NCI-H446 (cell line): ENCODE results near the gene CDH26.
"Not testable (repeated sequence)": the region's sequence is repeated elsewhere in the genome, so short reads cannot be mapped to it uniquely, and the experiment has no call there.

Source experiments
- DNase-seq, 2 experiments: peaks; one replicate each; lab custom pipeline; 2025; lab: John Stamatoyannopoulos, UW

The CDH26 gene

GRCh38 chr20:59940956-59941294 lies 17.3 kb upstream of the CDH26 start:
- no peak for DNase-seq

- no peak for DNase-seq
These were observed 16.0 kb upstream of the CDH26 start for GRCh38 chr20:59942245-59942644.

- DNase-seq: no peak
These were observed 13.5 kb upstream of the CDH26 start for GRCh38 chr20:59944726-59945125.

GRCh38 chr20:59945175-59945574 lies 13.0 kb upstream of the CDH26 start:
- no peak for DNase-seq

GRCh38 chr20:59945731-59946130 lies 12.5 kb upstream of the CDH26 start:
- no peak for DNase-seq

GRCh38 chr20:59947376-59947775 lies 10.8 kb upstream of the CDH26 start:
- no peak for DNase-seq

GRCh38 chr20:59948212-59948611 lies 10.0 kb upstream of the CDH26 start:
- no peak for DNase-seq

GRCh38 chr20:59948828-59949720 lies 9.1 kb upstream of the CDH26 start:
- peak; percentile 62 to 72 for DNase-seq

- DNase-seq: no peak
These were observed 8.3 kb upstream of the CDH26 start for GRCh38 chr20:59949911-59950310.

GRCh38 chr20:59954718-59955117 lies 3.5 kb upstream of the CDH26 start:
- DNase-seq: no peak

- DNase-seq: no peak
These were observed 3.0 kb upstream of the CDH26 start for GRCh38 chr20:59955131-59955796.

GRCh38 chr20:59957568-59957967 lies 655 bp upstream of the CDH26 start:
- DNase-seq: not testable (repeated sequence)

GRCh38 chr20:59958626-59959025 lies 403 bp downstream of the CDH26 start:
- no peak for DNase-seq

GRCh38 chr20:59961423-59961822 lies 3.2 kb downstream of the CDH26 start:
- DNase-seq: no peak

GRCh38 chr20:59962155-59962554 lies 3.9 kb downstream of the CDH26 start:
- DNase-seq: no peak

- DNase-seq: no peak
These were observed 8.2 kb downstream of the CDH26 start for GRCh38 chr20:59966428-59966827.

GRCh38 chr20:59971428-59971827 lies 13.2 kb downstream of the CDH26 start:
- no peak for DNase-seq

GRCh38 chr20:59972037-59972801 lies 14.0 kb downstream of the CDH26 start:
- DNase-seq: no peak

GRCh38 chr20:59976156-59976782 lies 18.0 kb downstream of the CDH26 start:
- peak in 1 of 2 experiments; percentile 55 for DNase-seq

- DNase-seq: no peak
These were observed 18.9 kb downstream of the CDH26 start for GRCh38 chr20:59977086-59977485.

GRCh38 chr20:59983076-59983475 lies 24.9 kb downstream of the CDH26 start:
- DNase-seq: no peak

GRCh38 chr20:59984541-59984940 lies 26.3 kb downstream of the CDH26 start:
- DNase-seq: no peak
